Measurements from ENCODE around the gene ASB13. TPM values are rescaled to one million over a fixed set of nuclear protein-coding genes. Genes with fewer than 3 reads are reported as not detected.

The ASB13 gene
- total RNA-seq, 2 experiments from 2014 or later, result 7.0 to 7.2 TPM

Other genes with a start within 250 kb of the ASB13 start
- not detected for gene CALML5, start 167.0 kb downstream of the ASB13 start, total RNA-seq
- gene CALML3, start 141.6 kb downstream of the ASB13 start, total RNA-seq, result not detected
- gene TASOR2, start 18.2 kb upstream of the ASB13 start, total RNA-seq, result 10 to 100 TPM; 36.4 to 37.7 TPM
- gene GDI2, start 146.8 kb upstream of the ASB13 start, total RNA-seq, result 100 to 1,000 TPM; 277 to 288 TPM
- 1 to 10 TPM; 3.6 to 3.9 TPM for gene ANKRD16, start 223.3 kb upstream of the ASB13 start, total RNA-seq
- gene FBH1, start 223.6 kb upstream of the ASB13 start, total RNA-seq, result 10 to 100 TPM; 40.4 to 42.7 TPM

All from activated naive CD4-positive, alpha-beta T cell treated with anti-CD3 and anti-CD28 coated beads for 36 hours (primary cell).